ENCODE measurements around the gene LHB. TPM values are rescaled to one million over a fixed set of nuclear protein-coding genes. Genes with fewer than 3 reads are reported as not detected.

The LHB gene
- total RNA-seq, 1 donor from 2014 or later = not detected

DNA sequence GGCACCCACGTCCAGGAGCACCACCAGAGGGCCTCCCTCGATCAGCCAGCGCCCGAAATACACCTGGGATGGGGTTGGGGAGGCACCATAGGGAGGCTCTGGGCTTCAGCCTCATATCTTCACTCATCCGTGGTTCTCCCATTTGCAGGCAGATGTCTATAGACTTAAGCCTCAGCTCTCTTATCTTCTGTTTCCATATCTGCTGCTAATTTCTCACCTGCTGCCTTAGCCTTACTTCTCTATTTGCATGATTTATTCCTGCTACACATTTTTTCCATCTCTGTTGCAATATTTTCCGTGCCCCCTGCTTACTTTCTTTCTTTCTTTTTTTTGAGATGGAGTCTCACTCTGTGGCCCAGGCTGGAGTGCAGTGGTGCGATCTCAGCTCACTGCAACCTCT is 29.6 kb downstream of the LHB start:
- intact Hi-C loops (cut with micrococcal nuclease) = no loop called here

- intact Hi-C loops (cut with micrococcal nuclease) = no loop called here
Measured at GRCh38 chr19:48986211-48986610, 30.7 kb downstream of the LHB start.

GRCh38 chr19:48985711-48986110 is 31.2 kb downstream of the LHB start:
- intact Hi-C loops (cut with micrococcal nuclease) = no loop called here

- intact Hi-C loops (cut with micrococcal nuclease) = no loop called here
Measured at GRCh38 chr19:48982280-48982679, 34.6 kb downstream of the LHB start.

DNA sequence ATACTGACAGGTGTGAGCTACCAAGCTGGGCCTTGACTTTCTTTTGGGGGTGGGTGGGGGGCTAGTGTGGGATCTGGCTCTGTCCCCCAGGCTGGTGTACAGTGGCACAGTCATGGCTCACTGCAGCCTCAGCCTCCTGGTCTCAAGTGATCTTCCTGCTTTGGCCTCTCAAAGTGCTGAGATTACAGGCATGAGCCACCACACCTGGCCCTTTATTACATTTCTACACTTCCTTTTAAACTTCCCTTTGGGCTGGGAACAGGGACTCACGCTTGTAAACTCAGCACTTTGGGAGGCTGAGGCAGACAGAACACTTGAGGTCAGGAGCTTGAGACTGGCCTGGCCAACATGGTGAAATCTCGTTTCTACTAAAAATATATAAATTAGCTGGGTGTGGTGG is 39.8 kb downstream of the LHB start:
- intact Hi-C loops (cut with micrococcal nuclease) = no loop called here

DNA sequence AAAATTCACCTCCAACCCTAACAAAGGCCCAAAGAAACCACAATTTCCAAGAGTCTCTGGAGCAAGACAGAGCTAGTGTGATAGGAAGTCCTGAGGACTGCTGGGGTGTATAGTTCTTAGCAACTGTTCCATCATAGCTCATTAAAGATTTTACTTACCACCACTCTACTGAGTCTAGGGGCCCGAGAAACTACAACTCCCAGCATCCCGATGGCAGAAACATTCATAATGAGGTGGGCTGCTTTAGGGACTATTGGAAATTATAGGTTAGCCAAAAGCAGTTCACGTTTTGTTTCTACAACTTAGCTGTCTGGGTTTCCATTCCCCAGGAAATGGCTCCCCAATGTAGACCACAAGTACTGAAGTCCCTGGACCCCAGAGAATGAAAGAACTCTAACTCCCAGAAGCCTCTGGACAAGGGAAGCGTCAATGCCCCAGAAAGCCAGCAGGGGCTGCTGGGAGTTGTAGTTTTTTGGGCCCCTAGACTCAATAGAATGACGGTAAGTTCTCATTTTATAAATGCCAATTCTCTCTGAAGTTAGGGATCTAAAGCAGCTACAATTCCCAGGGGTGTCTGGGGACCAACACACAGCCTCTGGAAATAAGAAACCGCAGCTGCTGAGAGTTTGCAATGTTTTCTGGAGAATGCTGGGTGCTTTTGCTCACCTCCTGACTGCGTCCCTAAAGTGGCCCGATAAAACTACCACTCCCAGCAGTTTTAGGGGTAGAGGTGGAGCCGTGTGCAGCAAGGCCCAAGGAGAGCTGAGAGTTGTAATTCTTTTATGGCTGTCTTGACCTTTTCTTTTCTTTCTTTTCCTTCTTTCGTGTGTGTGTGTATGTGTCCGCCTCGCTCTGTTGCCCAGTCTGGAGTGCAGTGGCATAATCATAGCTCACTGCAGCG is 40.7 kb downstream of the LHB start:
- intact Hi-C loops (cut with micrococcal nuclease) = no loop called here

DNA sequence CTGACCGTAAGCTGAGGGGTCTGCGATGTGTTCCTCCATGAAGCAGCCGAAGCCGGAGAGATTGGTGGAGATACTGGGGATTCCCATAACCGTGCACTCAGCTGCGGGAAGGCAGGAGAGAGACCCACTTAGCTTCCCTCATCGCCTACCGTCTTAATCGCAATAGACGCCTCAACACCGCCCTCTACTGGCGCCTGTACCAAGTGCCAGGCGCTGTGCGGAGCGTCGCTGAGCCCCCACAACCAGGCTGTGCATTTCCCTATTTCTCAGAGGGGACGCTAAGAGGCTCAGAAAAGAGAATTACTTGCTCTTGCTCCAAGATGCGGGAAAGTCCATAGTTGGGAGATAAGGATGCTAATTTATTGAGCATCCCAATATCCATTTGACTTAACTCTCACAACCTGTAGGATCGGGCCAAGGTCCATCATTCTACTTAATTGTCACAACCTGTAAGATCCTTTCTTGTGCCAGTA is 45.9 kb downstream of the LHB start:
- intact Hi-C loops (cut with micrococcal nuclease) = loop anchor here (1.0 to 5.0 kb wide), 6 partner anchors 38 to 324 kb away; partner anchors contain the start of genes CA11 and DHDH

DNA sequence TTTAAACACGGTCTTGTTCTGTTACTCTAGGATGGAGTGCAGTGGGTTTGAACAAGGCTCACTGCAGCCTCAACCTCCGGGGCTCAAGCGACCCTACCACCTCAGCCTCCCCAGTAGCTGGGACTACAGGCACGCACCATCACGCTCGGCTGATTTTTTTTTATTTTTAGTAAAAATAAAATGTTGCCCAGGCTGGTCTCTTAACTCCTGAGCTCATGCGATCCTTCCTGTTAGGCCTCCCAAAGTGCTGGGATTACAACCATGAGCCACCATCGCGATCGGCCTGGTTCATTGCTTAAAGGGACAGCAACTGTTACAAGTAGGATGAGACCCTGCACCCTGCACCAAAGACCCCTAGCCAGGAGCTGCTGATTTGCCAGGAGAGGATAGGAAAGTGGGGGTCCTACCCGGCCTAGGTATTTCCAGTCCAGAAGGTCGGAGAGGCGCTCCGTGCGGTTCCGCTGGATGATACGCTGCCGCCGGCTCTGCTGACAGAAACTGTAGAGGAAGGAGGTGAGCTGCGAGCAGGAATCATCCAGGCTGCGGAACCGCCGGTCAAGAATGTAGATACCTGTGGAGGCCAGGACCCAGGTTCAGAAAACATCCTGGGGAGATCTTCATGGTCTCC is 46.6 kb downstream of the LHB start:
- intact Hi-C loops (cut with micrococcal nuclease) = loop anchor here (5.0 kb wide), 1 partner anchor 323 kb away; the partner anchor contains the start of gene CA11

DNA sequence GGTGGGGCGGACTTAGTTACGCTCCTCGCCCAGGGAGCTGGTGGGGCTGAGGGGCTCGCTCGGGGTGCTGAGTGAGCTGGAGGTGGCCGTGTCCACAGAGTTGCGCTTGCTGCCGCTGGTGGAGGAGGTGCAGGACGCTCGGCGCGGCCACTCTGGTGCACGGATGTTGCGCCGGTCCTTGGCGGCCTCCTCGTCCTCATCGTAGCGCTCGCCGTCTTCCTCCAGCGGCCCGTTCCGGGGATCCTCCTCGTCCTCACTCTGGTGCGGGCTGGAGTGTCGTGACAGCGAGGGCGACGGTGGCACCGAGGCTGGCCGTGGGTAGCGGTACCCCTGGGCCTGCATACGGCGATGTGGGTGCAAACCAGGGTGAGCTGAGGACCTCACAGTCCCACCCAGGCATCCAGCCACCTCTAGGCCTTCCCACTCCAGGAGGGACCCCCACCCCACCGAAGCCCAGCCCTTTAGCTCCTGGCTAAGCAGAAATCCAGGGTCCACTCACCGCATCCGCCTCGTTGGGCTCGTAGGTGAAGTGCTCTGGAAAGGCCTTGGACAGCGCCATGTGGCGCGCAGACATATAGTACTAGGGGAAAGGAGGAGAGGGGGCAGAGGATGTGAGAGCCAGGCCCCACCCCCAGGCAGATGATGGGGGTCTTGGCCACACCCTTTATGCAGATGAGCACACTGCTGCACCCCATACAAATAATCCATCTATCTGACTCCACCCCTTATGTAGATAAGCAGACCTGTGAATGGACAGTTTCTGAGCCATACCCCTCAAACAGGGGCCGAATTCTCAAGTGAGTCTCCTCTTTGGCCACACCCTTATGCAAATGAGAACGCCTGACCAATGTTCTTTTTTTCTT is 47.4 kb downstream of the LHB start:
- intact Hi-C loops (cut with micrococcal nuclease) = loop anchor here (5.0 to 10.0 kb wide), 2 partner anchors 322 to 465 kb away; partner anchors contain the start of gene CA11

DNA sequence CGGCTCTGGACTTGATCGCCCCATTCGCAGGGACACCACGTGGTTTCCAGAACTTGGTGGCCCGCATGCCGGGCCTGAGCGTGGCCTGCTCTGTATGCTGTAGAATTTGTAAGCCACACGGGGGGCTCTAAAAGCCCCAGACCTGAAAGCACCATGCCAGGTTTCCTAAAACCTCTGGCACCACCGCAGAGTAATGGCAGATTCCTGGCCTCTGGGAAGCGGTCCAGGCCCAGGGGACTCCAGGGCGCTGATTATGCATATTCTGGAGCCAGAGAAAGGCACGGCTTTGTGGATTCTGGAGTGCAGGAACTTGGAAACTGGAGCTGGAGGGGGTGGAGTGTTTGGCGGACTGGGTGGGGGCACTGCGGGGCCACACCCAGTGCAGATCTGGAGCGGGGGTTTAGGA is 48.1 kb downstream of the LHB start:
- intact Hi-C loops (cut with micrococcal nuclease) = loop anchor here (10.0 kb wide), 1 partner anchor 464 kb away; no protein-coding TSS in a partner anchor

- intact Hi-C loops (cut with micrococcal nuclease) = loop anchor here (10.0 kb wide), 1 partner anchor 463 kb away; no protein-coding TSS in a partner anchor
Measured at GRCh38 chr19:48968179-48968661, 48.7 kb downstream of the LHB start.

DNA sequence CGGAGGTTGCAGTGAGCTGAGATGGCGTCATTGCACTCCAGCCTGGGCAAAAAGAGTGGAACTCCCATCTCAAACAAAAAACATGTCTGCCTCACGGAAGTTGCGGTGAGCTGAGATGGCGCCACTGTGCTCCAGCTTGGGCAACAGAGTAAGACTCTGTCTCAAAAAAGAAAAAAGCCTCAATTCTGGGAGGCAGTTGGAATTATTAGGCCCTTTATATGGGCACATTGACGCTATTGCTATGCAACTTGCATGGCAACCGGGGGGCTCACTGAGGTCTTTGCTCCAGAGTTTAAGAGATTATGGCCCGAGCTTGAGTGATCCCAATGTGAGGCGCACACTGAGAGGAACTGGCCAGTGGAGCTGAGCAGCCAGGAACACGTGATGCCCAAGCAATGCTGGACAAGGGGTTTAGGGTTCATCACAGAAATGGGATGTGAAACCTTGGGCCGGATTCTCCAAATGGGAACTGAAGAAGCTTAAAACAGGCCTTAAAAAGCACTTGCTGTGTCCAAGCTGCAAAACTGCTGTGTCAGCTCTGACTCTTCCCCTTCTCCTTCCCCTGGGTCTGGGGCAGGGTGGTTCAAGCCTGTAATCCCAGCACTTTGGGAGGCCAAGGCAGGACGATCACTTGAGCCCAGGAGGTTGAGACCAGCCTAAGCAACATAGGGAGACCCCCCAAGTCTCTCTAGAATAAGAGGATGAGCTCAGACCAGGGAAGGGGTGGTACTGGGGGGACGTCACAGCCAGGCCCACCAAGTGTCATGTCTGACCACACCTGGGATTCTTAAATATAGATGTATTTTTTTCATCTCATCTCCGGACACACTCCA is 49.3 kb downstream of the LHB start:
- intact Hi-C loops (cut with micrococcal nuclease) = loop anchor here (10.0 kb wide), 1 partner anchor 463 kb away; no protein-coding TSS in a partner anchor

GRCh38 chr19:48966541-48967345 is 50.1 kb downstream of the LHB start:
- intact Hi-C loops (cut with micrococcal nuclease) = loop anchor here (1.0 to 10.0 kb wide), 2 partner anchors 108 to 462 kb away; no protein-coding TSS in a partner anchor

Other genes with a start within 250 kb of the LHB start
- 55.1 and 56.3 TPM in 2 replicates for gene BCAT2, start 206.1 kb downstream of the LHB start, total RNA-seq
- gene HSD17B14, start 180.6 kb downstream of the LHB start, total RNA-seq = 1.3 TPM in 2 replicates
- 1.3 and 3.2 TPM in 2 replicates for gene PLEKHA4, start 148.5 kb downstream of the LHB start, total RNA-seq
- gene PPP1R15A, start 144.7 kb downstream of the LHB start, total RNA-seq = 37.9 and 38.1 TPM in 2 replicates
- not detected in 2 replicates for gene TULP2, start 118.3 kb downstream of the LHB start, total RNA-seq
- 273 and 277 TPM in 2 replicates for gene NUCB1, start 116.8 kb downstream of the LHB start, total RNA-seq
- gene DHDH, start 83.4 kb downstream of the LHB start, total RNA-seq = 0.34 TPM in 1 of 2 replicates, not detected in the other
- gene BAX, start 62.2 kb downstream of the LHB start, total RNA-seq = 376 and 407 TPM in 2 replicates
- 1,064 and 1,113 TPM in 2 replicates for gene FTL, start 51.8 kb downstream of the LHB start, total RNA-seq
- gene GYS1, start 23.8 kb downstream of the LHB start, total RNA-seq = 67.8 and 76.2 TPM in 2 replicates
- 87.7 and 96.1 TPM in 2 replicates for gene RUVBL2, start 23.2 kb downstream of the LHB start, total RNA-seq
- gene CGB3, start 7.2 kb upstream of the LHB start, total RNA-seq = not detected in 2 replicates
- not detected in 2 replicates for gene CGB2, start 14.8 kb upstream of the LHB start, total RNA-seq
- not detected in 2 replicates for gene CGB1, start 19.8 kb upstream of the LHB start, total RNA-seq
- gene CGB5, start 26.8 kb upstream of the LHB start, total RNA-seq = not detected in 2 replicates
- not detected in 2 replicates for gene CGB8, start 32.0 kb upstream of the LHB start, total RNA-seq
- gene CGB7, start 40.7 kb upstream of the LHB start, total RNA-seq = not detected in 2 replicates
- not detected in 2 replicates for gene NTF4, start 47.7 kb upstream of the LHB start, total RNA-seq
- gene KCNA7, start 55.6 kb upstream of the LHB start, total RNA-seq = 0.07 TPM in 1 of 2 replicates, not detected in the other
- gene SNRNP70, start 68.4 kb upstream of the LHB start, total RNA-seq = 233 and 234 TPM in 2 replicates
- gene LIN7B, start 97.3 kb upstream of the LHB start, total RNA-seq = 2.1 and 3.4 TPM in 2 replicates
- gene C19orf73, start 102.1 kb upstream of the LHB start, total RNA-seq = 0.98 and 1.1 TPM in 2 replicates
- gene PPFIA3, start 102.5 kb upstream of the LHB start, total RNA-seq = 3.3 and 3.5 TPM in 2 replicates
- gene HRC, start 138.3 kb upstream of the LHB start, total RNA-seq = not detected in 2 replicates
- gene TRPM4, start 140.7 kb upstream of the LHB start, total RNA-seq = 0.54 and 1.0 TPM in 2 replicates